Heart right ventricle (tissue), 16 donors: Measurements from ENCODE around the gene EPC2. TPM values are rescaled to one million over a fixed set of nuclear protein-coding genes. Genes with fewer than 3 reads are reported as not detected.
"Not testable (repeated sequence)": the region's sequence is repeated elsewhere in the genome, so short reads cannot be mapped to it uniquely, and the experiment has no call there.

Source experiments
- ATAC-seq, 8 donors: fragments of 200-7000 bp; cut with Tn5 transposase; one replicate each; pipeline ENCODE4 v1.9.1; 2020; ENCODE audit warnings: mild to moderate bottlenecking in 8 of 8, moderate library complexity in 8 of 8, moderate number of reproducible peaks in 1 of 8
- DNase-seq, 2 donors: peaks; one replicate each; pipeline ENCODE4 v3.0.0-alpha.2; 2020
- H3K27ac ChIP-seq, 10 donors: fragments of 200-600 bp; sonication (generic) in 2 of 10; one replicate each; pipeline versions ENCODE4 v1.5.0 to v1.8.0; 2020 to 2022; ENCODE audit warnings: mild to moderate bottlenecking in 3 of 10
- H3K27me3 ChIP-seq, 7 donors: fragments of 200-600 bp; one replicate each; pipeline ENCODE4 v1.8.0; 2021 to 2022; ENCODE audit warnings: mild to moderate bottlenecking in 2 of 7
- H3K36me3 ChIP-seq, 9 donors: fragments of 200-600 bp; sonication (generic) in 1 of 9; one replicate each; pipeline versions ENCODE4 v1.5.0 to v1.8.0; 2020 to 2022; ENCODE audit warnings: mild to moderate bottlenecking in 2 of 9
- H3K4me1 ChIP-seq, 9 donors: fragments of 200-600 bp; sonication (generic) in 1 of 9; one replicate each; pipeline versions ENCODE4 v1.5.0 to v1.8.0; 2020 to 2022; ENCODE audit warnings: mild to moderate bottlenecking in 4 of 9
- H3K4me3 ChIP-seq, 10 donors: fragments of 200-600 bp; sonication (generic) in 2 of 10; one replicate each; pipeline versions ENCODE4 v1.5.0 to v1.8.0; 2020 to 2022; ENCODE audit warnings: mild to moderate bottlenecking in 7 of 10, moderate library complexity in 2 of 10
- H3K9me3 ChIP-seq, 11 donors: fragments of 200-600 bp in 10 of 11; sonication (generic) in 2 of 11; one replicate each; pipeline versions ENCODE4 v1.5.0 to v1.8.0; 2013 to 2022; ENCODE audit warnings: mild to moderate bottlenecking in 2 of 11, control low read depth in 1 of 11, moderate library complexity in 1 of 11
- CTCF ChIP-seq, 9 donors: fragments of 200-600 bp; sonication (generic) in 2 of 9; IDR thresholded peaks; one replicate each; pipeline versions ENCODE4 v1.5.0 to v1.8.0; 2021 to 2022; ENCODE audit warnings: antibody characterized with exemption in 9 of 9, mild to moderate bottlenecking in 5 of 9, moderate library complexity in 1 of 9
- WGBS, 2 donors: extraction: QIAGEN DNeasy Blood & Tissue Kit; methylation state at CpG; one replicate each; pipeline ENCODE4 v1.1.7; 2013; ENCODE audit warnings: inconsistent platforms in 1 of 2; 5-methylcytosine and 5-hydroxymethylcytosine counted together
- intact Hi-C, 10 donors: fragments of 100-400 bp; cut with DNase I; formaldehyde crosslinking; loops; one replicate each; pipeline versions ENCODE4 v1.11.1 to v1.14.2; 2022
- polyA plus RNA-seq, 2 donors: library from polyadenylated mRNA; stranded (reverse); fragments of 200-250 nt; gene quantifications; one replicate each; pipeline ENCODE4 v1.2.3, GENCODE V29; 2013
- total RNA-seq, 10 donors: library from RNA; stranded (reverse); fragmentation: NEBNext Ultra II Directional in 3 of 10; extraction: Animal tissue kit (Norgen Biotek cat#: 25700) in 3 of 10; gene quantifications; one replicate each; pipeline versions ENCODE4 v1.2.1 to v1.2.4, GENCODE V29; 2021 to 2023
- donor health status: Arrhythmogenic right ventricular cardiomyopathy.
- donor health status: ischemic (EF 13 %, LVEDD 7.1; RV severe dilation, severe dysfunction).
- donor health status: healthy with polysubstance abuse.
- donor health status: DM: no; HTN: yes; CAD: no.
- donor health status: DM: no; HTN: no; CAD: no.
- donor health status: ischemic (EF 25% LVEDD 6.9; RV normal size, moderate dysfunction).
- donor health status: ischemic (EF 25% LVEDD 5.7; RV mildly dilated, moderate dysfunction).
- donor health status: healthy.
- donor health status: DM: yes; HTN: yes; CAD: no.
- donor health status: Ischemic cardiomyopathy.
- donor health status: ischemic (EF 35%, LVEDD 5.7; RV mildly dilated, moderate dysfunction).
- donor health status: nonischemic (EF 11% LVEDD 7.7; RV severe dilation, severe dysfunction).
- donor health status: DM: yes; HTN: yes; CAD: no.
- donor health status: PGD.
- donor health status: ischemic (EF 29% LVEDD 5.4; RV normal size, mild dysfunction).
- donor health status: nonischemic (EF 23%, LVEDD 6.1; RV moderate dilation, normal function).

EPC2 gene
- total and polyA plus RNA-seq, 12 donors = 5.5 to 28.8 (median 20.9) TPM

GRCh38 chr2:148654435-148654834, 9.9 kb downstream of the EPC2 start:
- intact Hi-C loops = loop anchor here in 2 of 10 donors (10.0 kb wide), 2 partner anchors 110 to 120 kb away; no protein-coding TSS in a partner anchor
- WGBS, 2 donors = 91 to 92% methylated on average over 6 of the region's 6 CpGs
- ATAC-seq = no peak

GRCh38 chr2:148656516-148656915, 12.0 kb downstream of the EPC2 start:
- ATAC-seq (no peak), DNase-seq (no peak)
- no peak overlapping the region for H3K4me3 ChIP-seq
- H3K9me3 ChIP-seq = no peaks in the 10 kb centered on the region
- H3K27me3 ChIP-seq = no peaks in the 10 kb centered on the region
- H3K27ac ChIP-seq = no peak overlapping the region
- no peak for TF ChIP-seq CTCF (IDR thresholded peaks at IDR 0.05)
- peaks cover 2 to 99% (median 80%) of the 10 kb centered on the region in 9 donors for H3K4me1 ChIP-seq
- WGBS, 2 donors = 92 to 94% methylated on average over 1 of the region's 1 CpG
- intact Hi-C loops = loop anchor here in 2 of 10 donors (10.0 kb wide), 2 partner anchors 108 to 118 kb away; no protein-coding TSS in a partner anchor
- no peaks in the 10 kb centered on the region for H3K36me3 ChIP-seq

More at GRCh38 chr2:148654435-148654834, 9.9 kb downstream of the EPC2 start:
- no peak for DNase-seq
- Histone ChIP-seq H3K36me3 (no peaks in the 10 kb centered on the region), H3K9me3 (no peaks in the 10 kb centered on the region), H3K4me1 (peaks cover 2 to 100% (median 82%) of the 10 kb centered on the region in 9 donors), H3K27ac (no peak overlapping the region), H3K4me3 (no peak overlapping the region), H3K27me3 (no peaks in the 10 kb centered on the region)
- no peak for TF ChIP-seq CTCF (IDR thresholded peaks at IDR 0.05)

GRCh38 chr2:148658807-148659722, 14.5 kb downstream of the EPC2 start:
- DNase-seq = no peak
- WGBS, 2 donors = 60 to 61% methylated on average over 2 of the region's 2 CpGs
- Histone ChIP-seq H3K9me3 (peaks cover 0 to 5% (median 0%) of the 10 kb centered on the region in 11 donors), H3K27ac (no peak overlapping the region), H3K4me1 (peaks cover 2 to 74% (median 55%) of the 10 kb centered on the region in 9 donors), H3K4me3 (no peak overlapping the region), H3K36me3 (no peaks in the 10 kb centered on the region), H3K27me3 (no peaks in the 10 kb centered on the region)
- intact Hi-C loops = loop anchor here in 2 of 10 donors (10.0 kb wide), 2 partner anchors 106 to 116 kb away; no protein-coding TSS in a partner anchor
- ATAC-seq = peak in 2 of 8 donors; percentile 25 to 45
- no peak for TF ChIP-seq CTCF (IDR thresholded peaks at IDR 0.05)

- Histone ChIP-seq H3K4me3 (no peak overlapping the region), H3K27ac (no peak overlapping the region), H3K4me1 (peaks cover 0 to 59% (median 52%) of the 10 kb centered on the region in 9 donors), H3K36me3 (no peaks in the 10 kb centered on the region), H3K27me3 (no peaks in the 10 kb centered on the region), H3K9me3 (peaks cover 0 to 5% (median 0%) of the 10 kb centered on the region in 11 donors)
- DNase-seq (no peak), ATAC-seq (no peak)
- no peak for TF ChIP-seq CTCF (IDR thresholded peaks at IDR 0.05)
- intact Hi-C loops = no loop called here
Observed at GRCh38 chr2:148660999-148661398, 16.4 kb downstream of the EPC2 start.

GRCh38 chr2:148662332-148662731, 17.8 kb downstream of the EPC2 start:
- DNase-seq, H3K27ac ChIP-seq, H3K9me3 ChIP-seq, H3K36me3 ChIP-seq, H3K27me3 ChIP-seq, ATAC-seq, H3K4me3 ChIP-seq, intact Hi-C loops: not testable (repeated sequence)
- H3K4me1 ChIP-seq = peaks cover 0 to 59% (median 52%) of the 10 kb centered on the region in 9 donors
- WGBS, 2 donors = 97 to 98% methylated on average over 8 of the region's 8 CpGs
